ENCODE results near the gene TIMM50.
A peak's percentile ranks its signal among the peaks of the same experiment; 100 is the strongest.
"Not testable (repeated sequence)": the region's sequence is repeated elsewhere in the genome, so short reads cannot be mapped to it uniquely, and the experiment has no call there.

Gene TIMM50

GRCh38 chr19:39480337-39481228 lies at the start of gene TIMM50:
Gene TIMM50, plus strand, starts transcription at chr19:39480838. Its CDS starts 16 bp downstream, at chr19:39480854.
- peak; percentile 92 to 97 (median 95) for DNase-seq

- no peak for DNase-seq
These were observed 48.0 kb upstream of the TIMM50 start for GRCh38 chr19:39432677-39433025.

GRCh38 chr19:39433480-39434079 lies 47.1 kb upstream of the TIMM50 start:
- DNase-seq, result no peak

- DNase-seq, result no peak
These were observed 46.2 kb upstream of the TIMM50 start for GRCh38 chr19:39434123-39435076.

- peak; percentile 98 to 99 (median 98) for DNase-seq
These were observed 44.9 kb upstream of the TIMM50 start, which contains the start of gene RPS16 for GRCh38 chr19:39435499-39436349. Gene RPS16, minus strand, starts transcription at chr19:39435949. Its CDS starts 54 bp downstream, at chr19:39435895.

- no peak for DNase-seq
These were observed 44.3 kb upstream of the TIMM50 start for GRCh38 chr19:39436350-39436716.

- DNase-seq, result no peak
These were observed 42.2 kb upstream of the TIMM50 start for GRCh38 chr19:39438270-39438934.

- no peak for DNase-seq
These were observed 35.9 kb upstream of the TIMM50 start for GRCh38 chr19:39444598-39445195.

GRCh38 chr19:39445196-39446111 lies 35.2 kb upstream of the TIMM50 start, which contains the start of gene SUPT5H:
Gene SUPT5H, plus strand, starts transcription at chr19:39445582. Its CDS starts 309 bp downstream, at chr19:39445891.
- peak; percentile 93 to 96 (median 95) for DNase-seq

- no peak for DNase-seq
These were observed 34.1 kb upstream of the TIMM50 start for GRCh38 chr19:39446365-39447084.

GRCh38 chr19:39448271-39448670 lies 32.4 kb upstream of the TIMM50 start:
- DNase-seq, result no peak

- no peak for DNase-seq
These were observed 31.4 kb upstream of the TIMM50 start for GRCh38 chr19:39449116-39449797.

GRCh38 chr19:39451257-39451656 lies 29.4 kb upstream of the TIMM50 start:
- not testable (repeated sequence) for DNase-seq

GRCh38 chr19:39463403-39463802 lies 17.2 kb upstream of the TIMM50 start:
- DNase-seq, result no peak

- no peak for DNase-seq
These were observed 14.5 kb upstream of the TIMM50 start for GRCh38 chr19:39465956-39466747.

GRCh38 chr19:39467941-39468340 lies 12.7 kb upstream of the TIMM50 start:
- DNase-seq, result no peak

GRCh38 chr19:39469036-39469435 lies 11.6 kb upstream of the TIMM50 start:
- no peak for DNase-seq

GRCh38 chr19:39469567-39469966 lies 11.1 kb upstream of the TIMM50 start:
- DNase-seq, result no peak
